CD4-positive, CD25-positive, alpha-beta regulatory T cell (primary cell): ENCODE data around the gene CTAG2. TPM values are rescaled to one million over a fixed set of nuclear protein-coding genes. Genes with fewer than 3 reads are reported as not detected.
"Not testable (repeated sequence)": the region's sequence is repeated elsewhere in the genome, so short reads cannot be mapped to it uniquely, and the experiment has no call there.

ENCODE experiments used
- ATAC-seq, 2 donors: fragments of 150-1000 bp; cut with Tn5 transposase; one replicate each; pipeline ENCODE4 v1.10.0; 2021; ENCODE audit warnings: low read depth in 2 of 2, moderate number of reproducible peaks in 2 of 2, moderate library complexity in 1 of 2
- DNase-seq, 3 donors: peaks; one replicate each; pipeline versions ENCODE4 v3.0.0 to v3.0.0-alpha.2; 2012 to 2022; ENCODE audit warnings: mixed read lengths in 1 of 3
- H3K27ac ChIP-seq: one replicate; pipeline ENCODE4 v1.7.0; 2013; ENCODE audit warnings: mild to moderate bottlenecking, low read length; ENCODE audit not compliant: insufficient read depth, poor library complexity, severe bottlenecking
- H3K27me3 ChIP-seq: one replicate; pipeline ENCODE4 v1.7.0; 2013; ENCODE audit warnings: low read length; ENCODE audit not compliant: control insufficient read depth, insufficient read depth
- H3K36me3 ChIP-seq: one replicate; pipeline ENCODE4 v1.7.0; 2013; ENCODE audit warnings: mild to moderate bottlenecking, low read length, moderate library complexity; ENCODE audit not compliant: control insufficient read depth, insufficient read depth
- H3K4me1 ChIP-seq: 2 replicates; pipeline ENCODE4 v1.7.0; 2013; ENCODE audit warnings: mild to moderate bottlenecking, low read length; ENCODE audit not compliant: insufficient read depth, control insufficient read depth, poor library complexity, severe bottlenecking
- H3K4me3 ChIP-seq: one replicate; pipeline ENCODE4 v1.7.0; 2013; ENCODE audit warnings: low read depth, mild to moderate bottlenecking, low read length, moderate library complexity
- H3K9me3 ChIP-seq, 2 experiments: 1 replicate in 1 of 2; 2 replicates in 1 of 2; pipeline ENCODE4 v1.7.0; 2013; ENCODE audit warnings: low read length in 2 of 2, mild to moderate bottlenecking in 1 of 2, moderate library complexity in 1 of 2; ENCODE audit not compliant: control insufficient read depth in 2 of 2
- H3K27ac Mint-ChIP-seq, 3 donors: one replicate each; pipeline ENCODE4 v1.8.0; 2020 to 2022; ENCODE audit warnings: mild to moderate bottlenecking in 3 of 3, mixed read lengths in 3 of 3, moderate library complexity in 2 of 3
- H3K27me3 Mint-ChIP-seq: one replicate; pipeline ENCODE4 v1.8.0; 2022; ENCODE audit warnings: mild to moderate bottlenecking, mixed read lengths
- H3K36me3 Mint-ChIP-seq: one replicate; pipeline ENCODE4 v1.8.0; 2020; ENCODE audit warnings: mixed read lengths
- H3K4me1 Mint-ChIP-seq, 4 donors: one replicate each; pipeline ENCODE4 v1.8.0; 2020 to 2022; ENCODE audit warnings: mixed read lengths in 4 of 4, mild to moderate bottlenecking in 1 of 4
- H3K4me3 Mint-ChIP-seq, 4 donors: one replicate each; pipeline ENCODE4 v1.8.0; 2020 to 2022; ENCODE audit warnings: mild to moderate bottlenecking in 4 of 4, mixed read lengths in 4 of 4, moderate library complexity in 3 of 4
- H3K9me3 Mint-ChIP-seq, 7 donors: one replicate each; pipeline ENCODE4 v1.8.0; 2020 to 2022; ENCODE audit warnings: mixed read lengths in 7 of 7, mild to moderate bottlenecking in 3 of 7, moderate library complexity in 2 of 7
- polyA plus RNA-seq, 4 donors: library from polyadenylated mRNA; unstranded; fragments of 300-500 nt; fragmentation: Illumina TruSeq; gene quantifications; one replicate each; pipeline ENCODE4 v1.2.3, GENCODE V29; 2021
- total RNA-seq: library from RNA; stranded (reverse); gene quantifications from one replicate; pipeline ENCODE4 v1.2.3, GENCODE V29; 2022

The CTAG2 gene
- total and polyA plus RNA-seq, 5 donors from 2014 or later: not detected

DNA sequence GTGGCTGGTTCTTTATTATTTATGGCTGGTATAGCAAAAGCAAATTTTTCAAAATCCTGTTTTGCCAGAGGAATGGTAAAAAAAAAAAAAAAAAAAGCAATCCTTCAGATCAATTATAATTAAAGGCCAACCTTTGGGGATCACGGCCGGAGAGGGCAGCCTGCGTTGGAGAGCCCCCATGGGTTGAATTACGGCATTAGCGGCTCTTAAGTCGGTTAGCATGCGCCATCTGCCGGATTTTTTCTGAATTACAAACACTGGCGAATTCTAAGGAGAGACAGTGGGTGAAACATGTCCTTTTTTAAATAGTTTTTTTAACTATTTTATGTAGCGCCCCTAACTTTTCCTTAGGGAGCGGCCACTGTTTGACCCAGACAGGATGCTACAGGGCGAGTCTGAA, 39.8 kb downstream of the CTAG2 start:
- H3K36me3 Mint-ChIP-seq, H3K4me3 ChIP-seq, H3K9me3 Mint-ChIP-seq, H3K4me3 Mint-ChIP-seq, H3K27ac ChIP-seq, H3K4me1 ChIP-seq, ATAC-seq, DNase-seq, H3K36me3 ChIP-seq, H3K4me1 Mint-ChIP-seq, H3K27me3 ChIP-seq, H3K27ac Mint-ChIP-seq, H3K27me3 Mint-ChIP-seq, H3K9me3 ChIP-seq: not testable (repeated sequence)

DNA sequence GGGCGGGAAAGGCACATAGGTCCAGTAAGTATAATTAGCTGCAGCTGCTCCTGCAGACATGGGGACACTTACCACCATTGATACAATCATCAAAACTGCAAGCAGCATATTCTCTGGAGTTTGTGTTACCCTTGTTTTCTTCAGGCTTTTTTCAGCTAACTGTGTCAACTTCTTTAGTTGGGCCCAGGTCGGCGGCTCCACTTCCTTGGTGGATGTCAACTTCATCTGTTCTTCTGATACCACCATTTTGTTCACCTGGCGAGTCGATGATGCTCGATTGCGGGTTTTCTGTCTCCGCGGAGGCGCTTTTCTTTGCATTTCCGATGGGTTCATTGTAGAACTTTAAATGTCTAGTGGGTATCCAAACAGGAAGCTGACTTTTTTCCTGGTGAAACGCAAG, 42.2 kb downstream of the CTAG2 start:
- not testable (repeated sequence) for H3K27me3 ChIP-seq, H3K4me1 ChIP-seq

DNA sequence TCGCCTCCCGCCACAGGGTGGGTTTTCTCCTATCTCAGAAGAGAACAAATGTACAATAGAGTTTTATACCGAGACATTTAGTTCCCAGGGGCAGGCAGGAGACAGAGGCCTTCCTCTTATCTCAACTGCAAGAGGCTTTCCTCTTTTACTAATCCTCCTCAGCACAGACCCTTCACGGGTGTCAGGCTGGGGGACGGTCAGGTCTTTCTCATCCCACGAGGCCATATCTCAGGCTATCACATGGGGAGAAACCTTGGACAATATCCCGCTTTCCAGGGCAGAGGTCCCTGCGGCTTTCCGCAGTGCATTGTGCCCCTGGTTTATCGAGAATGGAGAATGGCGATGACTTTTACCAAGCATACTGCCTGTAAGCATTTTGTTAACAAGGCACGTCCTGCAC, 44.6 kb downstream of the CTAG2 start:
- not testable (repeated sequence) for ATAC-seq, H3K9me3 Mint-ChIP-seq, H3K27ac Mint-ChIP-seq, DNase-seq, H3K4me3 ChIP-seq, H3K4me3 Mint-ChIP-seq, H3K4me1 Mint-ChIP-seq, H3K27ac ChIP-seq, H3K36me3 Mint-ChIP-seq, H3K4me1 ChIP-seq, H3K9me3 ChIP-seq, H3K36me3 ChIP-seq, H3K27me3 ChIP-seq
- H3K27me3 Mint-ChIP-seq: peaks cover 13% of the 10 kb centered on the region

More for the DNA sequence above, 42.2 kb downstream of the CTAG2 start:
- not testable (repeated sequence) for ATAC-seq, H3K27me3 Mint-ChIP-seq, H3K36me3 ChIP-seq, H3K4me1 Mint-ChIP-seq, H3K27ac ChIP-seq, H3K9me3 Mint-ChIP-seq, H3K27ac Mint-ChIP-seq, H3K9me3 ChIP-seq, H3K4me3 ChIP-seq, H3K36me3 Mint-ChIP-seq, DNase-seq, H3K4me3 Mint-ChIP-seq

DNA sequence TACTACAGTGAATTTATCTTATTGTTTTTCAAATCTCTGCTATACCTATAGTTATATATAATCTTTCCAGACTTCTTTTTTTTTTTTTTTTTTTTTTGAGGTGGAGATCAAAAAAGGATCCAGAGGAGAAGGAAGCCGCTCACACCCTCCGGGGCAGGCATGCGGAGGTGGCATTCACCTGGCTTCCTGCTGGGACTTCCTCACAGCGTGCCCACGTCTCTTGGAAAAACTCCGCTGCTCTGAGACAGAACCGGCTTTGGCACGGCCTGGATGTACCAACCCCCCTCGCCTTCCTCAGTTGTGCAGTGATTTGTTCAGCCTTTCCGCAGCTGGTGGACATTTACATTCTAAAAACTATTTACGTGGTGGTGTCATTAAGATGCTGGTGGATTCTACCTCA, 45.4 kb downstream of the CTAG2 start:
- not testable (repeated sequence) for H3K4me3 ChIP-seq, H3K4me1 Mint-ChIP-seq, DNase-seq, H3K27ac ChIP-seq, H3K27ac Mint-ChIP-seq, H3K4me3 Mint-ChIP-seq, H3K4me1 ChIP-seq, H3K9me3 Mint-ChIP-seq, H3K9me3 ChIP-seq, ATAC-seq, H3K36me3 ChIP-seq, H3K27me3 ChIP-seq, H3K36me3 Mint-ChIP-seq
- H3K27me3 Mint-ChIP-seq: peaks cover 13% of the 10 kb centered on the region

DNA sequence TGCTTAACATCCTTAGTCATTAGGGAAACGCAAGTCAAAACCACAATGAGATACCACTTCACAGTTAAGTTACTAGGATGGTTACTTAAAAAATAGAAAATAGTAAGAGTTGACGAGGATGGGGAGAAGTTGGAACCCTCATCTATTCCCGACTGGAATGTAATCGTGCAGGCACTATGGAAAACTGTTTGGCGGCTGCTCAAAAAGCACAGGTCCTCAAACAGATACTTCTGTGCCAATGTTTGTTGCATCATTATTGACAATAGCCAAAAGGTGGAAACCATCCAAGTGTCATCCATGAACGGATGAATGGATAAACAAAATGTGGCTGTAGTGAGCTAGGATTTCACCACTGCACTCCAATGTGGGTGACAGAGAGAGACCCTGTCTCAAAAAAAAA, 46.0 kb downstream of the CTAG2 start:
- H3K4me3 Mint-ChIP-seq: no peak overlapping the region
- ATAC-seq (no peak), DNase-seq (no peak)
- Histone ChIP-seq H3K4me3 (no peak overlapping the region), H3K4me1 (no peaks in the 10 kb centered on the region), H3K27ac (no peak overlapping the region), H3K27me3 (no peaks in the 10 kb centered on the region), H3K36me3 (no peaks in the 10 kb centered on the region), H3K9me3 (no peaks in the 10 kb centered on the region)
- peaks cover 0 to 1% (median 0%) of the 10 kb centered on the region in 7 donors for H3K9me3 Mint-ChIP-seq
- H3K4me1 Mint-ChIP-seq: peaks cover 0 to 2% (median 0%) of the 10 kb centered on the region in 4 donors
- peaks cover 13% of the 10 kb centered on the region for H3K27me3 Mint-ChIP-seq
- no peaks in the 10 kb centered on the region for H3K36me3 Mint-ChIP-seq
- no peak overlapping the region for H3K27ac Mint-ChIP-seq

DNA sequence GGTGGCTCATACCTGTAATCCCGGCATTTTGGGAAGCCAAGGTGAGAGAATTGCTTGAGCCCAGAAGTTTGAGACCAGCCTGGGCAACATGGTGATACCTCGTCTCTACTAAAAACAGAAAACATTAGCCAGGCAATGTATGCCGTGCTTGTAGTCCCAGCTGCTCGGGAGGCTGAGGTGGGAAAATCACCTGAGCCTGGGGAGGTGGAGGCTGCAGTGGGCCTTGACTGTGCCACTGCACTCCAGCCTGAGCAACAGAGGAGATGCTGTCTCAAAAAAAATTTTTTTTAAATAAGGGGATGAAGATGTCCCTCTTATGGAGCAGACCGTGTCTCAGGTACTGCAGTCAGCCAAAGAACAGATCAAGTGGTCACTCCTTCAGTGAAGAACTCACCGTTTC, 47.8 kb downstream of the CTAG2 start:
- Mint-ChIP-seq H3K9me3 (peaks cover 0 to 3% (median 0%) of the 10 kb centered on the region in 7 donors), H3K27ac (no peak overlapping the region), H3K27me3 (peaks cover 13% of the 10 kb centered on the region), H3K4me3 (no peak overlapping the region), H3K36me3 (no peaks in the 10 kb centered on the region), H3K4me1 (peaks cover 0 to 2% (median 0%) of the 10 kb centered on the region in 4 donors)
- Histone ChIP-seq H3K9me3 (no peaks in the 10 kb centered on the region), H3K4me1 (no peaks in the 10 kb centered on the region), H3K27ac (no peak overlapping the region), H3K36me3 (no peaks in the 10 kb centered on the region), H3K27me3 (no peaks in the 10 kb centered on the region), H3K4me3 (no peak overlapping the region)
- ATAC-seq (no peak), DNase-seq (no peak)

DNA sequence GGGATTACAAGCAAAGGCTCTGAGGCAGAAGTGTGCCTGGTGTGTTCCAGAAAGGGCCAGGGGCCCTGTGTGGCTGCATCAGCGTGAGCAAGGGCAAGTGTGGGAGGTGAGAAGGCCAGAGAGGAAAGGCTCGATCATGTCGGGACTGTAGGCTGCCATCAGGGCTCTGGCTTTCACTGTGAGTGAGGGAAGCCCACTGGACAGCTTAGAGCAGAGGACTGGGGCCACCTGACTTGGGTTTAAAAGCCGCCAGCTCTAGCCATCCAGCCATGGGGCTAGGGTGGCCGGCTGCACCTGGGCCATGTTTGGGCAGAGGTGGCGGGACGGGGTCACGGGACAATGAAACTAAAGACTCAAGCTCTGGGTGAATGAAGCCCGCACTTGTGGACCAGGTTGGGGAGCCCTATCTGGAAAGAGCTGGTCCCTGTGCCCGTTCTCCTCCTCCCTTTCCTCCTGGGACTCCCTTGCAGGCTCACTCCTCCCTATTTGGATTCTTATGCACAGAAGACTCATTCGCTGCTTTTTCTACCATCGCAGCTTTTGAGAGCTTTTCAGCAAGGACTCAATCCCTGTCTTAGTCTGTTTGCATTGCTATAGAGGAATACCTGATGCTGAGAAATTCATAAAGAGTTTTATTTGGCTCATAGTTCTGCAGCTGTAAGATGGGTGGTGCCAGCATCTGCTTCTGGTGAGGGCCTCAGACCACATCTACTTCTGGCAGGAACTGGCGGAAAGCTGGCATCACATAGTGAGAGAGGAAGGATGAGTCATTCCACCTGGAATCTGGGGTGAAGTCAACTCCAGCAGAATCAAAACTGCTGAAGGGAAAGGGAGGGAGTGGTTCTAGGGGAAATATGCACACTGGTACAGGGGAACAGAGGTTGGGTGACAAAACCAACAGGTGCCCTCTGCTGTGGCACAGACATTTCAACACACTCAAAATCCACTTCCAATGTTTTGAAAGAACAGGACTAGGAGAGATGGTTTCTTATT, 49.6 kb downstream of the CTAG2 start:
- H3K9me3 ChIP-seq: no peaks in the 10 kb centered on the region
- no peak for ATAC-seq
- H3K4me1 ChIP-seq: no peaks in the 10 kb centered on the region
- H3K4me3 ChIP-seq: no peak overlapping the region
- no peak for DNase-seq
- H3K4me3 Mint-ChIP-seq: no peak overlapping the region
- no peaks in the 10 kb centered on the region for H3K27me3 ChIP-seq
- H3K27me3 Mint-ChIP-seq: peaks cover 16% of the 10 kb centered on the region
- H3K27ac ChIP-seq: no peak overlapping the region
- peak overlapping the region in 1 of 3 donors; percentile 20 for H3K27ac Mint-ChIP-seq
- H3K36me3 Mint-ChIP-seq: no peaks in the 10 kb centered on the region
- no peaks in the 10 kb centered on the region for H3K36me3 ChIP-seq
- H3K9me3 Mint-ChIP-seq: peaks cover 0 to 3% (median 0%) of the 10 kb centered on the region in 7 donors
- H3K4me1 Mint-ChIP-seq: peaks cover 0 to 2% (median 0%) of the 10 kb centered on the region in 4 donors
